IPS-20b (cell line): ENCODE data around the gene PPARD.

Source experiments
- H3K27ac ChIP-seq: one replicate; pipeline ENCODE4 v1.5.1; 2013; ENCODE audit warnings: low read length
- H3K27me3 ChIP-seq: 2 replicates; pipeline ENCODE4 v1.6.1; 2013; ENCODE audit warnings: mild to moderate bottlenecking, low read length, inconsistent platforms; ENCODE audit not compliant: insufficient read depth
- H3K36me3 ChIP-seq: 2 replicates; pipeline ENCODE4 v1.6.1; 2013; ENCODE audit warnings: low read depth, mild to moderate bottlenecking, inconsistent platforms, low read length, moderate library complexity; ENCODE audit not compliant: insufficient read depth
- H3K4me1 ChIP-seq: 2 replicates; pipeline ENCODE4 v1.6.1; 2013; ENCODE audit warnings: mild to moderate bottlenecking, control low read depth, inconsistent platforms, low read length, moderate library complexity; ENCODE audit not compliant: insufficient read depth
- H3K4me3 ChIP-seq: 2 replicates; pipeline ENCODE4 v1.5.1; 2013; ENCODE audit warnings: mild to moderate bottlenecking, low read length, inconsistent platforms
- H3K9ac ChIP-seq: 2 replicates; pipeline ENCODE4 v1.6.1; 2013; ENCODE audit warnings: low read depth, mild to moderate bottlenecking, inconsistent platforms, low read length, moderate library complexity
- H3K9me3 ChIP-seq: 2 replicates; pipeline ENCODE4 v1.6.1; 2013; ENCODE audit warnings: mild to moderate bottlenecking, low read depth, low read length, inconsistent platforms; ENCODE audit not compliant: insufficient read depth

PPARD gene

GRCh38 chr6:35406711-35407485 is 64.5 kb downstream of the PPARD start:
- H3K27me3 ChIP-seq, result no peaks in the 10 kb centered on the region
- no peak overlapping the region for H3K4me3 ChIP-seq
- H3K27ac ChIP-seq, result no peak overlapping the region
- no peak overlapping the region; the same call in 1 of the 2 replicates for H3K9ac ChIP-seq
- H3K9me3 ChIP-seq, result no peaks in the 10 kb centered on the region
- no peaks in the 10 kb centered on the region for H3K4me1 ChIP-seq
- H3K36me3 ChIP-seq, result peaks cover 4% of the 10 kb centered on the region; the same call in 1 of the 2 replicates

- no peaks in the 10 kb centered on the region for H3K27me3 ChIP-seq
- H3K4me3 ChIP-seq, result no peak overlapping the region
- no peak overlapping the region for H3K27ac ChIP-seq
- H3K4me1 ChIP-seq, result no peaks in the 10 kb centered on the region
- H3K36me3 ChIP-seq, result peaks cover 4% of the 10 kb centered on the region; the same call in 1 of the 2 replicates
- no peaks in the 10 kb centered on the region for H3K9me3 ChIP-seq
- H3K9ac ChIP-seq, result no peak overlapping the region
Measured at GRCh38 chr6:35409245-35409644, 66.9 kb downstream of the PPARD start.

- H3K36me3 ChIP-seq, result peaks cover 4% of the 10 kb centered on the region; the same call in 1 of the 2 replicates
- no peaks in the 10 kb centered on the region for H3K9me3 ChIP-seq
- no peak overlapping the region for H3K9ac ChIP-seq
- no peaks in the 10 kb centered on the region for H3K27me3 ChIP-seq
- H3K4me1 ChIP-seq, result no peaks in the 10 kb centered on the region
- no peak overlapping the region for H3K27ac ChIP-seq
- no peak overlapping the region for H3K4me3 ChIP-seq
Measured at GRCh38 chr6:35410131-35410530, 67.8 kb downstream of the PPARD start.

GRCh38 chr6:35411066-35411465 is 68.7 kb downstream of the PPARD start:
- Histone ChIP-seq H3K4me1 (no peaks in the 10 kb centered on the region), H3K27me3 (no peaks in the 10 kb centered on the region), H3K36me3 (peaks cover 4% of the 10 kb centered on the region; the same call in 1 of the 2 replicates), H3K27ac (no peak overlapping the region), H3K9ac (no peak overlapping the region), H3K9me3 (no peaks in the 10 kb centered on the region), H3K4me3 (no peak overlapping the region)

GRCh38 chr6:35412102-35412501 is 69.7 kb downstream of the PPARD start:
- H3K27ac ChIP-seq, result no peak overlapping the region
- peaks cover 4% of the 10 kb centered on the region for H3K36me3 ChIP-seq
- no peak overlapping the region for H3K9ac ChIP-seq
- H3K4me1 ChIP-seq, result no peaks in the 10 kb centered on the region
- H3K27me3 ChIP-seq, result no peaks in the 10 kb centered on the region
- no peaks in the 10 kb centered on the region for H3K9me3 ChIP-seq
- H3K4me3 ChIP-seq, result no peak overlapping the region

GRCh38 chr6:35413911-35414310 is 71.6 kb downstream of the PPARD start:
- Histone ChIP-seq H3K36me3 (peaks cover 4% of the 10 kb centered on the region), H3K27me3 (no peaks in the 10 kb centered on the region), H3K9me3 (no peaks in the 10 kb centered on the region), H3K4me1 (no peaks in the 10 kb centered on the region), H3K27ac (no peak overlapping the region), H3K4me3 (no peak overlapping the region), H3K9ac (no peak overlapping the region)

GRCh38 chr6:35415065-35415891 is 72.9 kb downstream of the PPARD start:
- Histone ChIP-seq H3K27me3 (no peaks in the 10 kb centered on the region), H3K27ac (no peak overlapping the region), H3K4me1 (peaks cover 7% of the 10 kb centered on the region; the same call in 1 of the 2 replicates), H3K9ac (no peak overlapping the region), H3K9me3 (no peaks in the 10 kb centered on the region), H3K36me3 (peaks cover 4% of the 10 kb centered on the region), H3K4me3 (no peak overlapping the region)

GRCh38 chr6:35417979-35418661 is 75.8 kb downstream of the PPARD start:
- Histone ChIP-seq H3K27ac (no peak overlapping the region), H3K27me3 (no peaks in the 10 kb centered on the region), H3K4me1 (peaks cover 7% of the 10 kb centered on the region; the same call in 1 of the 2 replicates), H3K9me3 (no peaks in the 10 kb centered on the region), H3K9ac (no peak overlapping the region), H3K36me3 (no peaks in the 10 kb centered on the region; the same call in 1 of the 2 replicates), H3K4me3 (no peak overlapping the region)

- peak overlapping the region; percentile 21; the same call in 1 of the 2 replicates for H3K4me3 ChIP-seq
- H3K27ac ChIP-seq, result peak overlapping the region; percentile 39
- no peaks in the 10 kb centered on the region for H3K27me3 ChIP-seq
- peaks cover 7% of the 10 kb centered on the region; the same call in 1 of the 2 replicates for H3K4me1 ChIP-seq
- H3K9ac ChIP-seq, result no peak overlapping the region
- H3K9me3 ChIP-seq, result no peaks in the 10 kb centered on the region
- peaks cover 1% of the 10 kb centered on the region; the same call in 1 of the 2 replicates for H3K36me3 ChIP-seq
Measured at GRCh38 chr6:35419417-35419816, 77.1 kb downstream of the PPARD start.

GRCh38 chr6:35419961-35420360 is 77.6 kb downstream of the PPARD start:
- H3K4me3 ChIP-seq, result no peak overlapping the region
- peaks cover 3% of the 10 kb centered on the region; the same call in 1 of the 2 replicates for H3K36me3 ChIP-seq
- peaks cover 7% of the 10 kb centered on the region; the same call in 1 of the 2 replicates for H3K4me1 ChIP-seq
- H3K27ac ChIP-seq, result peak overlapping the region; percentile 39
- H3K9me3 ChIP-seq, result no peaks in the 10 kb centered on the region
- no peak overlapping the region for H3K9ac ChIP-seq
- no peaks in the 10 kb centered on the region for H3K27me3 ChIP-seq

- H3K4me1 ChIP-seq, result peaks cover 7% of the 10 kb centered on the region; the same call in 1 of the 2 replicates
- H3K27ac ChIP-seq, result no peak overlapping the region
- H3K27me3 ChIP-seq, result no peaks in the 10 kb centered on the region
- H3K9ac ChIP-seq, result no peak overlapping the region
- no peak overlapping the region for H3K4me3 ChIP-seq
- H3K36me3 ChIP-seq, result peaks cover 3% of the 10 kb centered on the region; the same call in 1 of the 2 replicates
- H3K9me3 ChIP-seq, result peaks cover 19% of the 10 kb centered on the region; the same call in 1 of the 2 replicates
Measured at GRCh38 chr6:35425284-35425683, 82.9 kb downstream of the PPARD start.
